GM21367 (cell line): ENCODE results near the gene FAM162B.
A peak's percentile ranks its signal among the peaks of the same experiment; 100 is the strongest.
"Not testable (repeated sequence)": the region's sequence is repeated elsewhere in the genome, so short reads cannot be mapped to it uniquely, and the experiment has no call there.

Source experiments
- ATAC-seq: cut with Tn5 transposase; IDR thresholded peaks from one replicate; pipeline ENCODE4 v1.9.1; 2021; ENCODE audit not compliant: unreplicated experiment

The FAM162B gene

DNA sequence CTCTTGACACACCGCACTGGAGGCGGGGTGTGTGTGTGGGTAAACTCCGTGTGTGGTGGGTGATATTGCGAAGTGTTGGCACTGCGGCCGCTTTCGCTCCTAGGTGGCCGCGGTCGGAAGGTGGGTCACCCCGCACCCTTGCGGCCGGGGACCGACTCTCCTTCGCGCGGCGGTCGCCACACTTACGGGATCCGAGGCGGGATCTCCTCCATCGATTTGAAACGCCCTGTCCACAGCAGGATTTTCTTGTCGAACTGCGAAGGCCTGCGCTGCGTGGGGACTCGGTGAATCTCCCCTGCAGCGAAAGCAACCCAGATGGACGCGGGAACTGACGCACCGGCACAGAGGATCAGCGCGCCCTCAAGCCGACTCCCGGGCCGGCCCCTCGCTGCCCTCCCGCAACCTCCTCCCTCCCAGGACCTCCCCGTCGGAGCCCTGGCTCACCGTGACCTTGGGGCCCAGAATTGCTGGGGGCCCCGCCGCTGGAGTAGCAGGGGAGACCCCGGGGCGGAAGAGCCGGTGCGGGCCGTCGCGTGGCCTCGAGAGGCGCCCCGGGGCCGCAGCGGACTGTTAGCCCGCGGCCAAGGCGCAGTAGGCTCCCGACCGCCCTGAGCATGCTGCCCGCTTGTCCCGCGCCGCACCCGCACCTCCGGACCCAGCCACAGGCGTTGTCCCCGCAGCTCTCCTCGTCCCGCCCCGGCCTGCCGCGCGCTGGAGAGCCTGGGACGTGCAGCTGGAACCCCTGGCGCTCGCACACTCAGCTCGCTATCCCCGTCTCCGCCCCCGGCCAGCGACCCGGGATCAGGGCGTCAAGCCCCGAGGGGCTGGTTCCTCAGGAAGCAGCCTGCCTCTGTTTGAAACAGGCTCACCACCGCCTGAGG lies at the start of gene FAM162B:
TSS of gene FAM162B (minus strand) at position 759 of the 881 bp plus-strand sequence. CDS start at position 616, 143 bp downstream.
- no peak for ATAC-seq

DNA sequence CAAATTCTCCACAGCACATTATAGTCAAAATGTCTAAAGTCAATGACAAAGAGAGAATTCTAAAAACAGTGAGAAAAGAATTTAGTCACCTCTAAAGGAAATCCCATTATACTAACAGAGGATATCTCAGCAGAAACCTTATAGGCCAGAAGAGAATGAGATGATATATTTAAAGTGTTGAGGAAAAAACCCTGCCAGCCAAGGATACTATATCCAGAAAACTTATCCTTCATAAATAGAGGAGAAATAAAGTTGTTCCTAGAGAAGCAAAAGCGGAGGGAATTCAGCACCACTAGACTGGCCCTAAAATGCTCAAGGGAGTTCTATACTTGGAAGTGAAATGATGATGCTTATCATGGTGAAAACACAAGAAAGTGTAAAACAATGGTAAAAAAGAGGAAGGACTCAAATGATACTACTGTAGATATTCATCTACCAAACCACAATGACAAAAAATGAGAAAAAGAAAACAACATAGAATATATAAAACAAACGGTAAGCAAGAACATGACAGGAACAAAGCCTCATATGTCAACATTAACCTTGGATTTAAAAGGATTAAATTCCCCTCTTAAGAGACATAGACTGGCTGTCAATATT lies 46.6 kb upstream of the FAM162B start:
- ATAC-seq: no peak

DNA sequence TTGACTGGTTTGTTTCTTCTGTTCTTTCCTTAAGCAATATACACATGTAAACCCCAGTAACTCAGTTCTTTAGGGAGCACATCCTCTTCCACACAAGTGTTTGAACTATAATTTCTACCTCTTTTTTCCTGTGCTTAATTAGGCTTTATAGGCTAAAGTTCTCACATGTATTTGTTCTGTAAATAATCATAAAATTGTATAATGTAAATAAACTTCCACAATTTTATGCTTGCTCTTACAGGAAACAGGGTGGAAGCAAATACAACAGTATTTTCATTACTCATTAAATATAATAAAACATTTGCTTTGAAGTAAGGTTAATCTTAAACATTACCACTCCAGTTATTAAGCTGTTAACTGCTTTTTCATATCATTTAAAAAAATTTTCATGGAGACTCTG lies 36.5 kb upstream of the FAM162B start:
- ATAC-seq: no peak

DNA sequence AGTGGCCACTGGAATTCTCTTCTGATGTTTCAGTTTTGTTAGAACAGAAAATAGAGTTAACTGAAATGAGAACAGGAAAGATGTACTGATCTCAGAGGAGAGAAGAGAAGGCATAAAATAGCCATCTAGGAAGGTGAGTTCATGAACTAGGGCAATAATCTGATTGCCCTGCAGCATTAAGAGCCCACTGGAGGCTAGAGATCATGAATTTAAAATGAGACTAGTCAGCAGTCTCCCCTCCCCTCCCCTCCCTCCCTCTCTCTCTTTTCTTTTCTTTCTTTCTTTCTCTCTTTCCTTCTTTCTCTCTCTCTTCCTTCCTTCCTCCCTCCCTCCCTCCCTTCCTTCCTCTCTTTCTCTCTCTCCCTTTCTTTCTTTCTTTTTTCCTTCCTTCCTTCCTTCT lies 34.4 kb upstream of the FAM162B start:
- no peak for ATAC-seq

DNA sequence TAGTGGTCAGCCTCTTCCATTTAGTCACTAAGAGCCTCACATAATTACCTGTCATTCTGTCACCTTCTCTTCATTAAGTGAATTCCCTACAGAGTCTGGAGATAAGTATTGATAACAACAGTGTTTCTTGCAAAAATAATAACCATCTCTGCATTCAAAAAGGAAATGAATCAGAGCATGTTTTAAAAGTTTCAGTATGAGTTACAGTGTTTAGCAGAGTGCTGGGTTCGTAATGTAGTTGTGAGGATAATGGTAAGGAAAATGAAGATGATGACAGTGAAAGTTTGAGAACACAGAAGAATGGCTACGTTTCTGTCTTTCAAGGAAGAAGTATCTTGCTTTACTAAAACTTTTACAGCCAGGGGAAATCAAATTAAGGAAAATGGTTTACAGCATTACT lies 32.1 kb upstream of the FAM162B start:
- ATAC-seq: no peak

DNA sequence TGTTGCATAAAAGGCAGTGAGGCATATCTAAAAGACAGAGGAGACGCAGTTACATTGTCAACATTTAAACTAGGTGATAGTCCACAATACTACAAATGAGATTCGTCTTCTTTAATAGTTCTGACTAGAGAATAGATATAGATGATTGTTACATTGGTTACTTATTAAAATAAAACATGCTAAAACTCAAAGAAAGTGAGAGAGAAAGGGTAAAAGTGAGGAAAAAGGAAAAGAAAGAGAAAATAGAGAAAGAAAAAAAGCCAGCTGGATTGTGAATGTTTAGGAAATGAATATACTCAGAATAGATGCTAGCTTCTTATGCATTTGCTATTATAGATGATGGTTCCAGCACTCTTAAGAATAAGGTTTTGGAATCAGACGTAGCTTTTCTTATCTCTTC lies 27.7 kb upstream of the FAM162B start:
- no peak for ATAC-seq

DNA sequence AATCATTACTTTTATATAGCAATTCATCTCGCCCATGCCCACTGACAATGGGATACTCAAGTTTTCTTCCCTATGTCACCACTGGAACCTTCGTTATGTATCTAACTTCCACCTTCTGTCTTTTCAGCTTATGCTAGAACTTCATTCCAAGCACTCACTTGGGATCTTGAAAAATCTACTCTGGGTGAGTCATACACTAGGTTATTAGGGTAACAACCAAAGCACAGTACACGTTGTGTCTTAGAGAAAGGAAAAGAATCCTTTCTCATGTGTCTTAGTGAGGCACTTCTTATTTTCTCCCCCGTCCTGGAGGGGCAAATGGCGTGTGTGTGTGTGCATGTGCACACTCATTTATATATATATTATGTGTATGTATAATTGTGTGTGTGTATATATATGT lies 18.3 kb upstream of the FAM162B start:
- no peak for ATAC-seq

DNA sequence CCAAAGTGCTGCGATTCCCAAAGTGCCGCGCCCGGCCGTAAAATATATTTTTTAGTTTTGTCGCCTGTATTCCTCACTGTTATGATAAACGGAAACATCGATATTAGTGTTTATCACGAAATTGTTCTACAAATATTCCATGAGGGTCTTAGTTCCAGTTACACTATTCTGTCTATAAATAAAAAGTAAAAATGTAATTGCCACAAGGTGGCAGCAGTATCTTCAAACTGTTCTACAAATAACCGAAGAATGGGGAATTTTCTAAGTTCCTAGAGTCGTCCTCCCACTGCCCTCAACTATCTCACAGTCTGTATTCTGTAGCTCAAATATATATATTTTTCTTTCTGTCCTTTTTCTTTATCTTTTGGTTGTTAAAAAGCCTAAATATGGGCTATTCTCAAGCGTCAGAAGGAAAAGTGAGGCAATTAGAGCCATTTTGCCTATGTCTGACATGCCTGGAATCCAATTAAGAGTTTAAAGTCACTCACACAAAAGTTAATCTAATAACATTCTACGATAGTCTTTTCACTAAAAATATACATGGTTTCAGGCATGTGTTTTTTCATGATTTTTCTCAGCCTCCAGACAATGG lies 14.2 kb upstream of the FAM162B start:
- ATAC-seq: peak; percentile 47

DNA sequence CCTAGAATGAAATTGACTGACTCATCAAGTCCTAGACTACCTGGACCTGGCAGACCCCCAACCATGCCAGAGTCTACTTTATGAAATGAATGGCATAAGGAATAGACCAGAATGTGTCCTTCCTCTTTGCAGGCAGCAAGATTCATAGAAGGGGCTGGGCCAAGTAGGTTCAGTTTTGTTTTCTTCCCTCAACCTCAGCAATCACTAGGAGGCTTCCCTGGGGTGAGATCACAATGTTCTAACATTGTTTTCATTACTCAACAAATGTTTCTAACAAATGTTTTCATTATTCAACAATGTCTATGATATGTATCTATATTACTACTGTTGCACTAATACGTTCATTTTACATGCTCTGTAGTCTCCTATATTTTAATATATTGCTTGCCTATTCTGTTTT lies 8.4 kb upstream of the FAM162B start:
- ATAC-seq: no peak

DNA sequence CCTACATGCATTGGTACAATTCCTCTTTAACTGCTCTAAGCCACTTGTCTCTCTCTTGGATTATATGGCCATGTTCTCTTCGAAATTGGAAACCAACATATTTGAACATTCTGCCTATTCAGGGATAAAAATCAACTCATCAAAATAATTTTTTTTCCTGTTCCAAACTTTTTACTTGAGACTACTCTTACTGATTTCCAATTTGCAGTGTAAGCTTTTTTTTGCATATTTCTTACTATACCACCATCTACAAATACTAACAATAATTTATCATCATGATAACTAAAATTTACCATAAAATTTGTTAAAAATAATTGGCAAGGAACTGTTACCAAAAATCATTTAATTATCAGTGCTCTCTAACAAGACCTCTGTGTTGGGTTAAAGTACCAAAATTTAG lies 6.9 kb upstream of the FAM162B start:
- ATAC-seq: no peak

DNA sequence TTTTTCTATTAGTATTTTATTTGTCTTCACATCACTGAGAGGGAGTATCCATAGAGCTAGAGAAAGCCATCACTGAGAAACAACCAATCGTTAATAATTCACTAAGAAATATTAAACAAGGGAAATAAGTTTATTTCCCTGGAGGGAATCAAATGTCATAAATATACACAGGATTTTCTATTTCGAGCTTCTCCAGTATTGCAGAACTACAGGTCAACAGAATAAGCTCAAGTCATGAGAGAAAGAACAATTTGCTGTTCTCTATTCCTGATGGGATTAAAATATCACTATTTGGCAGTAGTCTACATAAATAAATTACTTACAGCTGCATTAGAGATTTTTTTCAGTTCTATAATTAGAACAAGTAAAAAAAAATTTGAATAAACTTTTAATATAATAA lies 2.2 kb upstream of the FAM162B start:
- ATAC-seq: no peak

DNA sequence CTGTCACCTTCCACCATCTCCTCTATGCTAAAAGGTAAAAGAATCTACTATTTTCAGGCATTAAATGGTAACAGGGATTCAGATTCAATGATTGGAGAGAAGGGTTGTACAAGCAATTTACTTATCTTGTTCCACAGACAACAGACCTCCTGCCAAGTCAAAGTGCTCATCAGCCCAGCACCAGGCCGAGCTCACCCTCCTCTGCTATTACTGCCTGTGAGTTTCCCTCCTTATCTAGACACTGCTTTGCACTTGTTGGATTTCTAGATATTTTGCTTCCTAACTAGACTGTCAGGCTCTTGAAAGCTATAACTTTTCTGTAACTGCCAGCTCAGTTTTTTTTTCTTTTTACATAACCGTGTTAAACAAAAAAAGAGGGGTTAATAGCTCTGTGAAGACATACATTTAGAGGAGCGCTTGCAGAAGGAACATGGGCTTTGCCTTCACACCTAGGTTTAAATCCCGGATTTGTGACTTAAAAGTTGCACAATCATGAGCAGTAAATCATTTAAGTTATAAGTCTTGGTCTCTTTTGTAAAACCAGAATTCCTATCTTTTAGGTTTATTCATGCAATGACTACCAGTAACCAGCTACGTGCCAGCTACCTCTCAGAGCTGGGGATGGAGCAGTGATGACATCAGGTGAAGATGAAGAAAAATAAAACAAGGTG lies 1.1 kb upstream of the FAM162B start:
- ATAC-seq: no peak

DNA sequence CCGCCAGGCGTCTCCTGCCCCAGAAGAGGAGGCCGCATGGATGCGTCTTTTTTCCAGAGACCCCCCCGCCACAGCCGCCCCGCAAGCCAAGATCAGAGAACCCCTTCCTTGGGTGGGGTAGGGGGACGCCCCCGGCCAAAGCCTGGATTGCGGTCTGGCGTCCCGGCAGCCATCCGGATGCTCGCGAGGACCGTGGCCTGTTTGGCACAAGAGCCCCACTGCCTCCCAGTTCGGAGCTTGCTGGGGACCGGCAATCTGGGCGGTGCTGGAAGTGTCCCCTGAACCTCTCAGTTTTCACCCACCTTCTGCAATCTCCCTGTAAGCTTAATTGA lies 924 bp downstream of the FAM162B start:
- no peak for ATAC-seq

DNA sequence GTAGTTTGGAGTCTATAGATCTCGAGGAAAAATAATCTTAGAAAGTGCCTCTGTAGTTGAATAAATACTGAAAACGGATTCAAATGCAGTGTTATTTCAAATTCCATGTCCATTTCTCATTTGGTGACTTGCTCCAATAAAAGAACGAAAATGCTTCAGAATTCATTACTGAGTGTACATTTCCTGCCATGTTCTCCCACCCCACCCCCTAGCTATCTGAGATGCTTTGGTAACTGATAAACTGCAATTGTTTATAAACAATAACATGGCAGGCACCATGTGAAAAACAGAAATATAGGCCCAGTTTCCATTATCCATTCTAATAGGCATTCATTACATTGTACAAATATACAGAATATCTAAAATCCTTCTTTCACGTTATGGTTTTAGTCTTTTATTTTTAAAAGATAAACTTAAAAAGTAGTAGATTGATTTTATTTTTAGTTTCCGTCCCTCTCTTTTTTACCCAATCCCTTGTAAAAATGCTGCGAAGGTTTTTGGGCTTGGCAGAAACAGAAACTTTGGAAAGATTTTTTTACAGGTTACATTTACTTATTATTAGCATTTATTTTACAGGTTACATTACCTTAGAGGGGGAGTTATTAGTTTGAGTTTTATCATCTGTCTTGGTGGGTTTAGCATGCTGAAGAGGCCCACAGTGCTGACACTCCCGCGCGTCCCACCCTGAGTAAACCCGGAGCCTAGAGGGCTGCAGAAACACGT lies 1.5 kb downstream of the FAM162B start:
- no peak for ATAC-seq

DNA sequence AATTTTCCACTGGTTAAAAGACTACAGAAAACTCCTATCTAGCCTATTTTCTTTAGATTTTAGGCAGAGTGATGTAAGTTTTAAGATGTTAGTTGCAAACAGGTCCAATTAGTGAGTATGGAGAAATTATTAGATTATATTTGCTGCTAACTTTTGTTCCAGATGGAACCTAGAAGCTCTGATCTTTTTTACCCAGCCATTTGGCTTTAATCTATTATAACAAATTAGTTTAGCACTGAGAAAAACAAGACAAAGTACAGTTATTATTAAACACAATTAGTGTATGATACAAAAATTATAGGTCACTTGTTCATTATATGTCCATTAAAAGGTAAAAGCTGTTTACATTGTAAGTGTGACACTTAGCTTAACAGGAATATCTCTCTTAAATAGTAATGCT lies 2.5 kb downstream of the FAM162B start:
- ATAC-seq: no peak

DNA sequence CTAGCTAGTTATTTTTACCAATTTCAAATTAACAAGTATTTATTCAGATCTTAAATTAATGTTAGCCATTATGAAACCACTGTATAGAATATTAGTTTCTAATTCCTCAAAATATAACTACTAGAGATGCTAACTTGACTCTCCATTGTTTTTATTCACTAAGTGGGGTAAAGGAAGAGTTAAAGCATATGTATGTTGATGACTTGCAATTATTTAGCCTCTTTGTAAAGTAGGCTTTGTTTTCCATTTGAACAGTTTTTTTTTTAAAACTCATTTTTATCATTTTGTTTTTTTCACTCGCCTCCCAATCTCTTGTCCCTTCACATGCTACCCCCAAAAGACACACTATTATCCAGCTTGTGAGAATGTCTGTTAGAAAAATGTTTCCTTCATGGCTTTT lies 3.3 kb downstream of the FAM162B start:
- ATAC-seq: no peak

DNA sequence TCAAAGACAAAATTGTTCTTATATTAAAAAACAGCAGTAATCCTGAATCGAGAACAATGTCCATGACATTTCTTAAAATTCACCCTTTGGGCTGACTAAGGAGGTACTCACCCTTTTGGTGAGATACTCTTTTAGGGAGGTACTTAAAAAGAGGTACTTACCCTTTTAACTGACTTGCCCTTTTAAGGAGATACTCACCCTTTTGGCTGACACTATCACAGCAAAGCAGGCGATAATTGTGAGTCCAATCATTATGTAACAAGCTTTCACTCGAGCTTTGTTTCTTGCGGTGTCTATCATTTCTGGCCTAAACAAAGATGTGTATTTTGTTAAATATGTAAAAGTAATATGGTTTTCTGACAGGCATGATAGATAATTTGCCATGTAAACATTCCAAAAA lies 3.7 kb downstream of the FAM162B start:
- no peak for ATAC-seq

DNA sequence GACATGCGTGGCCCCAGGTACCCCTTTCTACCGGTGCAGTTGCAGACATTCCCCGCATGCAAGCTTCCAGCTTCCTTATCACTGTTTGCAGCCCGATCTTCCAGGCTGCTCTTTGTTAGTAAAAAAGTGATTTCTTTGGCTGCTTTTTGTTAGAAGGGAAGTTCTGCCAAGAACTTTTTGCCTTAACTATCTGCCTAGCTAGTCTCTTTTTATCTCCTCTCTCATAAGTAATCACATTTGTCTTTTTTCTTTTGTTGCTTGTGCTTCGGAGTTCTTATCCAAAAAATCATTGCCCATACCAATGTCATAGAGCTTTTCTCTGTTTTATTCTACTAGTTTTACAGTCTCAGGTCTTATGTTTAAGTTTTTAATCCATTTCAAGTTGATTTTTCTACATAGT lies 20.3 kb downstream of the FAM162B start:
- ATAC-seq: no peak

DNA sequence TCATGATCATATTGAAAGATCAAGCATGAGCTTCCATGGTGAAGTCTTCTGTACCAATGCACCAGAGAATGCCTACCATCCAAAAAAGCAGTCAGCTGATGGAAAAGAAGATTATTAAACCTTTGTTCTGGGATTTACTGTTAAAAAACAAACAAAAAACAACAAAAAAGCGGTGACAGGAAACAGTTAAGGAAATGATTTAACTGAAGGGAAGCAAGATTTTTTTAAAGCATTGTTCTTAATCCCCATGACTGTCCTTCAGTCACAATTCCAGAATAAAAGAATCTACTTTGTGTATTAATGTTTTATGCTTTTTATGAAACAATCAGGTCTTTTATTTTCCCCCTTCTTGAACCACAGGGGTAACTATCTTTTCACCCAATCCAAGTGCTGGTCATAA lies 23.9 kb downstream of the FAM162B start:
- ATAC-seq: no peak

DNA sequence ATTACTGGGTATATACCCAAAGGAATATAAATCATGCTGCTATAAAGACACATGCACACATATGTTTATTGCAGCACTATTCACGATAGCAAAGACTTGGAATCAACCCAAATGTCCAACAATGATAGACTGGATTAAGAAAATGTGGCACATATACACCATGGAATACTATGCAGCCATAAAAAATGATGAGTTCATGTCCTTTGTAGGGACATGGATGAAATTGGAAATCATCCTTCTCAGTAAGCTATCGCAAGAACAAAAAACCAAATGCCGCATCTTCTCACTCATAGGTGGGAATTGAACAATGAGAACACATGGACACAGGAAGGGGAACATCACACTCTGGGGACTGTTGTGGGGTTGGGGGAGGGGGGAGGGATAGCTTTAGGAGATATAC lies 25.0 kb downstream of the FAM162B start:
- not testable (repeated sequence) for ATAC-seq

DNA sequence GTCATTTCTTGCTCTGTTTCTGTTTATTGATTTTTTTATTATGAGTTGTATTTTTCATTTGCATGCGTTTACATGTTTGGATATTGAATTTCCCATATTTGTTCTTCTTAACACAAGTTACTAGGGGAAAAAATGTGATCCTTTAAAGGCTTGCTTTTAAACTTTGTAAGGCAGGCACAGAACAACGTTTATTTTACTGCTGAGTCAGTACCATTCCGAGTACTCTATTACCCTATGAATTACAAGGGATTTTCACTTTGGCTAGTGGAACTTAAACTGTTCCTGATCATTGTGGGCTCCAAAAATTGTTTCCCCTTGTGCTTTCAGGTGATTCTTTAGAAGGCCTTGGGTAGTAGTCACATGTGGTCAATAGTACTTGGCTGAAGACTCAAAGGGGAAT lies 28.5 kb downstream of the FAM162B start:
- ATAC-seq: no peak
